HG02642 (cell line): ENCODE measurements around the gene OR51G1.

Experiments used
- ATAC-seq: cut with Tn5 transposase; IDR thresholded peaks from one replicate; pipeline ENCODE4 v1.9.1; 2021; ENCODE audit warnings: mild to moderate bottlenecking; ENCODE audit not compliant: unreplicated experiment, poor library complexity

Gene OR51G1

DNA sequence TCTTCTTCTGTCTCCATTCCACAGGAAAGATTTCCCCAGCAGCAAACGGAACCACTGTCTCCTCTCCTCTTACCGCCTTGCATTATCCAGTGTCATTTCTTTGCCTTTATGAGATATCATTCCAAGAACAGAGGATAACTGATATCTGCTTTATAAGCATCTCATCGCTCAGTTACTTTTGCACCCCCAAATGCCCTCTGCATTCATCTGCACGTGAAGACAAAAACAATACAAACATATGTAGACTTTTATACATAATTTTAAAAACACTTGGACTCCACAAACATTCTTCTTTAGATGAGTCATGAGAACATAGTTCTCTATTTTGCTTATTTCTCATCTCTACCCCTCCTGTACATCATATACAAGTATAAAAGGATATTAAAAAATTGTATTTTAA, 43.0 kb downstream of the OR51G1 start:
- no peak for ATAC-seq
